ENCODE data around the gene UGT2B17. TPM values are rescaled to one million over a fixed set of nuclear protein-coding genes. Genes with fewer than 3 reads are reported as not detected.
"Not testable (repeated sequence)": the region's sequence is repeated elsewhere in the genome, so short reads cannot be mapped to it uniquely, and the experiment has no call there.

Gene UGT2B17
- polyA plus RNA-seq, 1 of the 3 experiments (the other 2 are of a cell fraction) = not detected

GRCh38 chr4:68520985-68521384 is 55.1 kb downstream of the UGT2B17 start:
- 6% methylated on average over 2 of the region's 2 CpGs for WGBS (ENCODE audit: low lambda C conversion rate)
- no peak for DNase-seq

GRCh38 chr4:68518889-68519288 is 57.2 kb downstream of the UGT2B17 start:
- TF ChIP-seq MEF2A (IDR thresholded peaks at IDR 0.05; ENCODE audit: borderline replicate concordance, low read depth) (no peak), RXRA (IDR thresholded peaks at IDR 0.05; ENCODE audit: borderline replicate concordance, low read depth) (no peak), SMC3 (IDR thresholded peaks at IDR 0.05; ENCODE audit: low read depth, low read length) (no peak), NRF1 (IDR thresholded peaks at IDR 0.05; ENCODE audit: low read depth, low read length) (no peak), TEAD4 (IDR thresholded peaks at IDR 0.05; ENCODE audit: borderline replicate concordance, insufficient read depth) (no peak), GABPA (IDR thresholded peaks at IDR 0.05; ENCODE audit: low read depth) (no peak)
- no peaks in the 10 kb centered on the region for H3K9me3 ChIP-seq
- CTCF ChIA-PET = interaction anchor here (2.7 kb wide), 1 partner anchor 21 kb away, joined by 6 read pairs; no protein-coding TSS in a partner anchor
- DNase-seq = no peak
- H4K20me1 ChIP-seq (ENCODE audit: insufficient read depth) = no peaks in the 10 kb centered on the region
- WGBS (ENCODE audit: low lambda C conversion rate) = 0% methylated on average over 1 of the region's 1 CpG
- H3K4me3 ChIP-seq (ENCODE audit: low read depth in 2 of 2, low read length in 1 of 2) = no peak overlapping the region
- no peak overlapping the region for H2AFZ ChIP-seq (ENCODE audit: low read depth)
- no peaks in the 10 kb centered on the region for H3F3A ChIP-seq (replicated peaks; ENCODE audit: insufficient read depth)
- POLR2A ChIA-PET = no interaction called here
- no peaks in the 10 kb centered on the region for H3K79me2 ChIP-seq (ENCODE audit: insufficient read depth)
- H3K9me2 ChIP-seq = no peaks in the 10 kb centered on the region
- H3K27me3 ChIP-seq (ENCODE audit: insufficient read depth) = no peaks in the 10 kb centered on the region
- H3K4me1 ChIP-seq (ENCODE audit: control insufficient read depth in 1 of 2, insufficient read depth in 2 of 2, low read depth in 1 of 2, low read length in 1 of 2) = no peaks in the 10 kb centered on the region
- H3K27ac ChIP-seq (ENCODE audit: low read depth in 2 of 2, low read length in 1 of 2) = no peak overlapping the region
- no peak overlapping the region for H3K4me2 ChIP-seq
- H3K9ac ChIP-seq = no peak overlapping the region
- H3K36me3 ChIP-seq (replicated peaks in 1 of 2; ENCODE audit: control insufficient read depth in 1 of 2, insufficient read depth in 2 of 2, low read length in 1 of 2) = no peaks in the 10 kb centered on the region

More at GRCh38 chr4:68520985-68521384, 55.1 kb downstream of the UGT2B17 start:
- H3K9ac ChIP-seq = no peak overlapping the region
- H2AFZ ChIP-seq (ENCODE audit: low read depth) = no peak overlapping the region
- H3K4me2 ChIP-seq = no peak overlapping the region
- H3K36me3 ChIP-seq (replicated peaks in 1 of 2; ENCODE audit: control insufficient read depth in 1 of 2, insufficient read depth in 2 of 2, low read length in 1 of 2) = no peaks in the 10 kb centered on the region
- H3F3A ChIP-seq (replicated peaks; ENCODE audit: insufficient read depth) = no peaks in the 10 kb centered on the region
- H3K27me3 ChIP-seq (ENCODE audit: insufficient read depth) = no peaks in the 10 kb centered on the region
- no peak overlapping the region for H3K4me3 ChIP-seq (ENCODE audit: low read depth in 2 of 2, low read length in 1 of 2)
- no peak for TF ChIP-seq GABPA (IDR thresholded peaks at IDR 0.05; ENCODE audit: low read depth)
- no peak for TF ChIP-seq USF2 (IDR thresholded peaks at IDR 0.05; ENCODE audit: borderline replicate concordance, low read depth, low read length)
- TF ChIP-seq POLR2AphosphoS5 (IDR thresholded peaks at IDR 0.05; ENCODE audit: low read depth, low read length) = no peak
- TF ChIP-seq FOXM1 (IDR thresholded peaks at IDR 0.05; ENCODE audit: low read depth) = no peak
- no peak for TF ChIP-seq RFX5 (IDR thresholded peaks at IDR 0.05; ENCODE audit: low read length)
- TF ChIP-seq JUND (IDR thresholded peaks at IDR 0.05) = no peak
- no peak for TF ChIP-seq NFIC (IDR thresholded peaks at IDR 0.05; ENCODE audit: borderline replicate concordance)
- no peaks in the 10 kb centered on the region for H4K20me1 ChIP-seq (ENCODE audit: insufficient read depth)
- POLR2A ChIA-PET = no interaction called here
- no peak overlapping the region for H3K27ac ChIP-seq (ENCODE audit: low read depth in 2 of 2, low read length in 1 of 2)
- CTCF ChIA-PET = interaction anchor here (2.7 kb wide), 1 partner anchor 23 kb away, joined by 6 read pairs; no protein-coding TSS in a partner anchor
- no peaks in the 10 kb centered on the region for H3K9me3 ChIP-seq
- H3K79me2 ChIP-seq (ENCODE audit: insufficient read depth) = no peaks in the 10 kb centered on the region
- no peaks in the 10 kb centered on the region for H3K4me1 ChIP-seq (ENCODE audit: control insufficient read depth in 1 of 2, insufficient read depth in 2 of 2, low read depth in 1 of 2, low read length in 1 of 2)
- no peaks in the 10 kb centered on the region for H3K9me2 ChIP-seq

GRCh38 chr4:68505452-68505851 is 70.7 kb downstream of the UGT2B17 start:
- POLR2A ChIA-PET; H3F3A ChIP-seq (replicated peaks; ENCODE audit: insufficient read depth); H3K79me2 ChIP-seq (ENCODE audit: insufficient read depth); H3K4me3 ChIP-seq (ENCODE audit: low read depth in 2 of 2, low read length in 1 of 2); H3K27me3 ChIP-seq (ENCODE audit: insufficient read depth); H4K20me1 ChIP-seq (ENCODE audit: insufficient read depth); H3K4me1 ChIP-seq (ENCODE audit: control insufficient read depth in 1 of 2, insufficient read depth in 2 of 2, low read depth in 1 of 2, low read length in 1 of 2); DNase-seq; H3K9ac ChIP-seq; H3K4me2 ChIP-seq; H3K9me3 ChIP-seq; H3K27ac ChIP-seq (ENCODE audit: low read depth in 2 of 2, low read length in 1 of 2); H3K36me3 ChIP-seq (replicated peaks in 1 of 2; ENCODE audit: control insufficient read depth in 1 of 2, insufficient read depth in 2 of 2, low read length in 1 of 2); CTCF ChIA-PET; H3K9me2 ChIP-seq; H2AFZ ChIP-seq (ENCODE audit: low read depth): not testable (repeated sequence)
- WGBS (ENCODE audit: low lambda C conversion rate) = 18% methylated on average over 1 of the region's 1 CpG

GRCh38 chr4:68504836-68505235 is 71.3 kb downstream of the UGT2B17 start:
- H3K79me2 ChIP-seq (ENCODE audit: insufficient read depth); H3F3A ChIP-seq (replicated peaks; ENCODE audit: insufficient read depth); DNase-seq; H3K4me2 ChIP-seq; H3K27ac ChIP-seq (ENCODE audit: low read depth in 2 of 2, low read length in 1 of 2); H3K36me3 ChIP-seq (replicated peaks in 1 of 2; ENCODE audit: control insufficient read depth in 1 of 2, insufficient read depth in 2 of 2, low read length in 1 of 2); H3K9me2 ChIP-seq; H4K20me1 ChIP-seq (ENCODE audit: insufficient read depth); H3K4me1 ChIP-seq (ENCODE audit: control insufficient read depth in 1 of 2, insufficient read depth in 2 of 2, low read depth in 1 of 2, low read length in 1 of 2); H3K9me3 ChIP-seq; H3K9ac ChIP-seq; H3K27me3 ChIP-seq (ENCODE audit: insufficient read depth); H2AFZ ChIP-seq (ENCODE audit: low read depth); H3K4me3 ChIP-seq (ENCODE audit: low read depth in 2 of 2, low read length in 1 of 2); POLR2A ChIA-PET: not testable (repeated sequence)
- 0% methylated on average over 1 of the region's 4 CpGs for WGBS (ENCODE audit: low lambda C conversion rate)
- CTCF ChIA-PET = interaction anchor here (0.6 kb wide), 1 partner anchor 664 kb away, joined by 3 read pairs; no protein-coding TSS in a partner anchor

GRCh38 chr4:68503462-68503861 is 72.7 kb downstream of the UGT2B17 start:
- H3K79me2 ChIP-seq (ENCODE audit: insufficient read depth); H3F3A ChIP-seq (replicated peaks; ENCODE audit: insufficient read depth); H3K4me1 ChIP-seq (ENCODE audit: control insufficient read depth in 1 of 2, insufficient read depth in 2 of 2, low read depth in 1 of 2, low read length in 1 of 2); H3K36me3 ChIP-seq (replicated peaks in 1 of 2; ENCODE audit: control insufficient read depth in 1 of 2, insufficient read depth in 2 of 2, low read length in 1 of 2); H3K27me3 ChIP-seq (ENCODE audit: insufficient read depth); H3K9ac ChIP-seq; POLR2A ChIA-PET; H3K4me3 ChIP-seq (ENCODE audit: low read depth in 2 of 2, low read length in 1 of 2); H3K9me2 ChIP-seq; H3K9me3 ChIP-seq; H3K4me2 ChIP-seq; H4K20me1 ChIP-seq (ENCODE audit: insufficient read depth); H3K27ac ChIP-seq (ENCODE audit: low read depth in 2 of 2, low read length in 1 of 2); H2AFZ ChIP-seq (ENCODE audit: low read depth); DNase-seq: not testable (repeated sequence)
- CTCF ChIA-PET = interaction anchor here (0.8 kb wide), 1 partner anchor 667 kb away, joined by 3 read pairs; no protein-coding TSS in a partner anchor
- WGBS (ENCODE audit: low lambda C conversion rate) = 15% methylated on average over 4 of the region's 4 CpGs

Data from SK-N-SH (cell line).